ENCODE measurements around the gene ADH1A.

DNA sequence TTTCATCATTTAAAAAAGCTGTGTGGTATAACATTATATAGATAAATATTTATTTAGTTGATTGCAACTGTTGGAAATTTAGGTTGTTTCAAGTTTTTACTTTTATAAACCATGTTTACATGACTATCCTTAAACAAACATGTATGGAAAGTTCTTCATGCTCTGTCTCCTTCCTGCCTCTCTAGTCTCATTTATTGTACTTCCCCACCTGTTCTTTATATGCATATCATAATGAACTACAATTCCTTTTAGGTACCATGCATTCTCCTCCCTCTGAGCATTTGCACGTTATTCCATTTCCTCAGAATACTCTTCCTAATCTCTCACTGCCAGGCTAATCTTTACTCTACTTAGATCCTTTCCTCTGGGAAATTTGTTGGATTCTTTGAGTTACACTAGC is 54.8 kb downstream of the ADH1A start:
- no peak for TF ChIP-seq CTCF (IDR thresholded peaks at IDR 0.05; ENCODE audit: poor library complexity)
- no peak for TF ChIP-seq EZH2phosphoT487 (IDR thresholded peaks at IDR 0.05; ENCODE audit: low read depth, severe bottlenecking, unreplicated experiment)

Data from hepatocyte (in vitro differentiated cells).